SK-MEL-5 (cell line): ENCODE results near the gene TOPAZ1. TPM values are rescaled to one million over a fixed set of nuclear protein-coding genes. Genes with fewer than 3 reads are reported as not detected.

Experiments
- DNase-seq: peaks from one replicate; pipeline ENCODE4 v3.0.0-alpha.2; 2016; ENCODE audit warnings: low read depth, low spot score
- in situ Hi-C: cut with HindIII; loops from 2 replicates; pipeline ENCODE4 v1.10.0; 2016; ENCODE audit warnings: low sequenced_read_pairs, high pct_unique_total_duplicates, low pct_unique_long_range_greater_than_20kb
- total RNA-seq: library from RNA; depleted of rRNA; stranded (reverse); fragments of >200 nt; shearing (Covaris generic); gene quantifications from 2 replicates; pipeline ENCODE4 v1.2.3, GENCODE V29; 2014

Gene TOPAZ1
- total RNA-seq, 1 experiment from 2014 or later: not detected

DNA sequence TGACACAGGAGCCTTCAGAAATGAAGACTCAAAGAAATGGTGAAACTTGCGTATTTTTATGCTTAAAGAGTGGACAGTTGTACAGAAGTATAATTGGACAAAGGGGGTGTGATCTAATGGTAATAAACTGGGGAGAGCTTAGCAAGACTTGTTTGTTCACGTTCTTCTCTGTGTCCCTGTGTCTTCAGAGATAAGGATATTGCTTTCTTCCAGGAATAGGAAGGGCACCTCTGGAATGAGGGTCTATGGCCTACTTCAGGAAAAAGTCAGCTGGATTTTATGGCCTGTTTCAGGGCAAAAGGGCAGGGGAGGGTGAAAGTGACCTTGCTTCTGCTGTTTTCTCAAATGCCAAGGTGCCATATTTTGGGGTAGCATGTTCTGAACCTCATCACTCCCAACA is 4.5 kb upstream of the TOPAZ1 start:
- in situ Hi-C loops: no loop called here
- no peak for DNase-seq

GRCh38 chr3:44237665-44238064 is 4.0 kb upstream of the TOPAZ1 start:
- DNase-seq: no peak
- in situ Hi-C loops: no loop called here

GRCh38 chr3:44238889-44239288 is 2.8 kb upstream of the TOPAZ1 start:
- in situ Hi-C loops: no loop called here
- DNase-seq: no peak

- no peak for DNase-seq
- in situ Hi-C loops: no loop called here
Measured at GRCh38 chr3:44240061-44240460, 1.6 kb upstream of the TOPAZ1 start.

DNA sequence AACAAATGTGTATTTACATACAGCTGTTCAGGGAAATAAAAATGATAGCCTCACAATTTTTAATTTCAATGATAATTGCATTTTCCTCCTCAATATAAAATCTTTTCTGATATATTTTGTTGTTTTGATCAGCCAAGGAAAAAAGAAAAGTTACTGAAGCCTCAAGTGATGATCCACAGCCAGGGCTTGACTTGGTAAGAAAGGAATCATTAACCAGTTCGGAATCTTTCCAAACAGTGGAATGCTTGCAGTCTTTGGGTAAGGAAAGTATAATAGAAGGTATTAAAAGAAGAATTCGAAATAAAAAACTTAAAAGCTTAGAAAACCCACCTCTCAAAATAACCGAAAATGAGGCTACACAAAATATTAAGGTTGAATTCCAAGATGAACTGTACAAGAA is 1.0 kb downstream of the TOPAZ1 start:
- DNase-seq: no peak
- in situ Hi-C loops: no loop called here

DNA sequence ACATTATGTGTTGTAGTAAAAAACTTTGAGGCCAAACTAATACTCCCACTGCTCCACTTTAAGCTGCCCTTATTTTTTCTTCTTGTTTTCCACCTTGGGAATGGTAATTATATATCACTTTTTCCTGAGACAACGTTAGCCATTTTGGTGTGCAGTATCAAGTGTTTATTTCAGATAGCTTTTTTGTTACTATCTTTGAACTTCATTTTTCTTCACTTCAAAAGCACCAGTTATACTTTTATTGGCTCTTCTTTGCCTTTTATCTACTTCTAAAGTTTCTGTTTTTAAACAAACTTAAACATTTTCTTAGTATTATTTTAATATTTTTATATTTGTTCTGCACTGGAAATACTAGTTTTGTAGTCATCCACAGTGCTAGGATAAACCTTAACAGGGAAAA is 6.5 kb downstream of the TOPAZ1 start:
- DNase-seq: no peak
- in situ Hi-C loops: no loop called here

- in situ Hi-C loops: no loop called here
- no peak for DNase-seq
Measured at GRCh38 chr3:44252332-44252959, 10.8 kb downstream of the TOPAZ1 start.

DNA sequence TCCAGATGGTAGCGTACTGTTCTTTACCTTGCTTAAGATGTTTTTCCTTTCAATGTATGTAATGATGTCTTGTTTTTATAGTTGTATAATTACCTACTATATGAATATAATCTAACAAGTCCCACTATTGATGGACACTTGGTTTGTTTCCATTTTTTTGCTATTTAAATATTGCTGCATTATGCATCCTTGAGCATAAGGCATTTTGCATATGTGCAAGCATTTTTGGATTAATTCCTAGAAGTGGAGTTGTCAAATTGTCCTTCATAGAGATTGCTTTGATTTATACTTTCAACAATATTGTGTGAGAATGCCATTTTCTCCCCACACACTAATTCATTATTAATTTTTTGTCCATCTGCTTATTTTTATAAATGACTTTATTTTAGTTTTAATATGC is 17.7 kb downstream of the TOPAZ1 start:
- DNase-seq: no peak
- in situ Hi-C loops: no loop called here

- no peak for DNase-seq
- in situ Hi-C loops: no loop called here
Measured at GRCh38 chr3:44264146-44264545, 22.5 kb downstream of the TOPAZ1 start.

GRCh38 chr3:44265815-44266214 is 24.1 kb downstream of the TOPAZ1 start:
- in situ Hi-C loops: no loop called here
- DNase-seq: no peak

DNA sequence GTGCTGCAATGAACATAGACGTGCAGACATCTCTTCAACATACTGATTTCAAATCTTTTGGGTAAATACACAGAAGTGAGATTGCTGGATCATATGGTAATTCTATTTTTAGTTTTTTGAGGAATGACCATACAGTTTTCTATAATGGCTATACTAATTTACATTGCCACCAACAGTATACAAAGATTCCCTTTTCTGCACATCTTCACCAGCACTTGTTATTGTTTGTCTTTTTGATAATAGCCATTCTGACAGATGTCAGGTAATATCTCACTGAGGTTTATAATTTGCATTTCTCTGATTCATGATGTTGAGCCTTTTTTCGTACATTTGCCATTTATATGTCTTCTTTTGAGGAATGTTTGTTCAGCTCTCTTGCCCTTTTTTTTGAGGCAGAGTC is 30.5 kb downstream of the TOPAZ1 start:
- DNase-seq: no peak
- in situ Hi-C loops: no loop called here

DNA sequence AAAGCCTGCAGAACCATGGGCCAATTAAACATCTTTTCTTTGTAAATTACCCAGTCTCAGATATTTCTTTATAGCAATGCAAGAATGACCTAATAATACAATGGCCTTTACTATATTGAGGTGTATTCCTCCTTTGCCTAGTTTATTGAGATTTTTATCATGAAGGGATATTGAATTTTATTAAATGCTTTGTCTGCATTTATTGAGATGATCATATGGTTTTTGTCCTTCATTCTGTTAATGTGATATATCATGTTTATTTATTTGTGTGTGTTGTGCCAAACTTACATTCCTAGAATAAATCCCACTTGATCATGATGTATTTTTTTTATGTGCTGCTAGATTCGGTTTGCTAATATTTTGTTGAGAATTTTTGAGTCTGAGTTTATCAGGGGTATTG is 36.2 kb downstream of the TOPAZ1 start:
- in situ Hi-C loops: no loop called here
- DNase-seq: no peak

DNA sequence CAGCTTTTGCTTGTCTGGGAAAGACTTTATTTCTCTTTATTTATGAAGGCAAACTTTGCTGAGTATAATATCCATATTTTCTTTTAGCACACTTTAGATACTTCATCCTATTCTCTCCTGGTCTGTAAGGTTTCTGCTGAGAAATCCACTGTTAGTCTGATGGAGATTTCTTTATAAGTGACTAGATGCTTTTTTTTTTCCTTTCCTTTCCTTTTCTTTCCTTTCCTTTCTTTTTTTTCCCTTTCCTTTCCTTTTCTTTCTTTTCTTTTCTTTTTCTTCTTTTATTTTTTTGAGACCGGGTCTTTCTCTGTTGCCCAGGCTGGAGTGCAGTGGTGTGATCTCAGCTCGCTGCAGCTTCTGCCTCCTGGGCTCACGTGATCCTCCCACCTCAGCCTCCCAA is 38.4 kb downstream of the TOPAZ1 start:
- no peak for DNase-seq
- in situ Hi-C loops: no loop called here

DNA sequence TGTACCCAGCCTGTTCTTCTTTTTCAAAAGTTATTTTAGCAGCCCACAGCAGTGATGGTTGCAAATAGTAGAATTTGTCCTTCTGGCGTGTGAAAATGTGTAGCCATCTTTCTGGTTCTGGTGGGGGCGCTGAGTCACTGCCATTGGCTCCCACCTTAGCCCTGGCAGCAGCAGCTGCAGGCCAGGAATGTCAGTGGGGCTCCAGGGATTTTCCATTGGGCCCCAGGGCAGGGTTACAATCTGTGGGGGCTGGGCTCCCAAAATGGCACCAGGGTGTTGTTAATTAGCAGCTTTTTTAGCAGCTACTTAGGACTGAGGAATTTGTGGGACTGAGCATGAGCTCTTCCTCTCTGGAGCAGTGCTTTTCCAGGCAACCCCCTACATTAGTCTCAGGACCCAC is 38.9 kb downstream of the TOPAZ1 start:
- DNase-seq: no peak
- in situ Hi-C loops: no loop called here

- no peak for DNase-seq
- in situ Hi-C loops: no loop called here
Measured at GRCh38 chr3:44284949-44285348, 43.3 kb downstream of the TOPAZ1 start.

GRCh38 chr3:44289882-44290462 is 48.3 kb downstream of the TOPAZ1 start:
- no peak for DNase-seq
- in situ Hi-C loops: no loop called here

- DNase-seq: no peak
- in situ Hi-C loops: no loop called here
Measured at GRCh38 chr3:44292276-44292675, 50.6 kb downstream of the TOPAZ1 start.

DNA sequence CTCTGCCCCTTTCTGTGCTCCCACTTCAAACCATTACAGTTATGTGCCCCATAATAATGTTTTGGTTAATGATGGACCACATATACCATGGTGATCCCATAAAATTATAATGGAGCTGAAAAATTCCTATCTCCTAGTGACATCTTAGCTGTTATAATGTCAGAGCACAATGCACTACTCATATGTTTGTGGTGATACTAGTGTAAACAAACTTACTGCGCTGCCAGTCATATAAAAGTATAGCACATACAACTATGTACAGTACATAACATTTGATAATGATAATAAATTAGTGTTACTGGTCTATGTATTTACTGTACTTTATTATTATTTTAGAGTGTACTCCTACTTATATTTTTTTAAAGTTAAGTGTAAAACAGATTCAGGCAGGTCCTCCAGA is 51.3 kb downstream of the TOPAZ1 start:
- in situ Hi-C loops: no loop called here
- no peak for DNase-seq

GRCh38 chr3:44297255-44297654 is 55.6 kb downstream of the TOPAZ1 start:
- in situ Hi-C loops: no loop called here
- DNase-seq: no peak

DNA sequence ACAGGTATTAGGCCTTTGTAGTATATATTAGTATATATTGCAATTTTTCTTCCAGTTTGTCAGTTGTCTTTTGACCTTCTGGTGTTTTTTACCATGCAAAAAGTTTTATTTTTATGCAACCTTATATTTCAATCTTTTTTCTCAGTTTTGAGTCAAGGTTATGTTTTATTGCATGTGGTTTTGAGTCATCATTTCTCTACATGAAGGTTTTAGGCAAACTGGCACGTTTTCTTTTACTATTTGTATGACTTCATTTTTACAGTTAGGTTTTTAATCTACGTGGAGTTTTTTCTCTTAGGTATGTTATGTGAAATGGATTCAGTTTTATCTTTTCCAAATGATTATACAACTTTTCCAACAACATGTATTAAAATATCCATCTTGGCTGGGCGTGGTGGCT is 60.1 kb downstream of the TOPAZ1 start:
- in situ Hi-C loops: no loop called here
- DNase-seq: no peak
